H9 (cell line): ENCODE data around the gene MKRN1. TPM values are rescaled to one million over a fixed set of nuclear protein-coding genes. Genes with fewer than 3 reads are reported as not detected.

Experiments used
- DNase-seq: peaks from one replicate; pipeline ENCODE4 v3.0.0-alpha.2; 2017
- H2AFZ ChIP-seq: one replicate; pipeline ENCODE4 v1.6.1; 2013; ENCODE audit warnings: mild to moderate bottlenecking, low read length, control low read depth, moderate library complexity
- H2AK5ac ChIP-seq: 2 replicates; pipeline ENCODE4 v1.6.1; 2013; ENCODE audit warnings: low read length, control low read depth, mixed read lengths; ENCODE audit not compliant: insufficient read length
- H2BK120ac ChIP-seq: one replicate; pipeline ENCODE4 v1.6.1; 2013; ENCODE audit warnings: low read depth, mild to moderate bottlenecking, low read length, control low read depth, inconsistent platforms; ENCODE audit not compliant: poor library complexity, severe bottlenecking
- H2BK12ac ChIP-seq: 2 replicates; pipeline ENCODE4 v1.6.1; 2013; ENCODE audit warnings: low read length, control low read depth, mixed read lengths, low read depth; ENCODE audit not compliant: insufficient read length
- H2BK15ac ChIP-seq: 2 replicates; pipeline ENCODE4 v1.6.1; 2013; ENCODE audit warnings: low read depth, low read length, control low read depth
- H2BK20ac ChIP-seq: one replicate; pipeline ENCODE4 v1.6.1; 2013; ENCODE audit warnings: low read depth, mild to moderate bottlenecking, low read length, control low read depth, inconsistent platforms; ENCODE audit not compliant: poor library complexity, severe bottlenecking
- H2BK5ac ChIP-seq: 2 replicates; pipeline ENCODE4 v1.6.1; 2013; ENCODE audit warnings: low read length, control low read depth, mixed read lengths; ENCODE audit not compliant: insufficient read length
- H3K14ac ChIP-seq: 2 replicates; pipeline ENCODE4 v1.6.1; 2013; ENCODE audit warnings: low read length, control low read depth; ENCODE audit not compliant: insufficient read depth
- H3K18ac ChIP-seq: 2 replicates; pipeline ENCODE4 v1.6.1; 2013; ENCODE audit warnings: low read depth, mild to moderate bottlenecking, mixed read lengths, low read length, control low read depth; ENCODE audit not compliant: insufficient read length
- H3K23ac ChIP-seq: 2 replicates; pipeline ENCODE4 v1.6.1; 2013; ENCODE audit warnings: low read length, control low read depth, mixed read lengths, low read depth; ENCODE audit not compliant: insufficient read length
- H3K23me2 ChIP-seq: 2 replicates; pipeline ENCODE4 v1.6.1; 2013; ENCODE audit warnings: low read depth, mild to moderate bottlenecking, mixed read lengths, low read length, control low read depth; ENCODE audit not compliant: insufficient read length, poor library complexity, severe bottlenecking
- H3K27ac ChIP-seq: 2 replicates; pipeline ENCODE4 v1.5.1; 2013; ENCODE audit warnings: low read length, control low read depth, mixed read lengths, low read depth; ENCODE audit not compliant: insufficient read length
- H3K27me3 ChIP-seq: 2 replicates; pipeline ENCODE4 v1.6.1; 2013; ENCODE audit warnings: low read length, control low read depth, inconsistent platforms; ENCODE audit not compliant: insufficient read depth
- H3K4ac ChIP-seq: 2 replicates; pipeline ENCODE4 v1.6.1; 2013; ENCODE audit warnings: low read depth, mild to moderate bottlenecking, control low read depth, inconsistent platforms, low read length, moderate library complexity
- H3K4me1 ChIP-seq: 2 replicates; pipeline ENCODE4 v1.6.1; 2013; ENCODE audit warnings: low read length, control low read depth, inconsistent platforms; ENCODE audit not compliant: insufficient read depth
- H3K4me2 ChIP-seq: 2 replicates; pipeline ENCODE4 v1.6.1; 2013; ENCODE audit warnings: low read length, control low read depth, mixed read lengths; ENCODE audit not compliant: insufficient read length, insufficient read depth
- H3K56ac ChIP-seq: 2 replicates; pipeline ENCODE4 v1.6.1; 2013; ENCODE audit warnings: low read depth, mild to moderate bottlenecking, mixed read lengths, low read length, control low read depth; ENCODE audit not compliant: insufficient read length
- H3K79me1 ChIP-seq: 2 replicates; pipeline ENCODE4 v1.6.1; 2013; ENCODE audit warnings: low read depth, mild to moderate bottlenecking, moderate library complexity, low read length, control low read depth, inconsistent platforms; ENCODE audit not compliant: insufficient read depth, poor library complexity, severe bottlenecking
- H3K79me2 ChIP-seq: 2 replicates; pipeline ENCODE4 v1.6.1; 2013; ENCODE audit warnings: low read length, control low read depth, inconsistent platforms; ENCODE audit not compliant: insufficient read depth
- H3K9ac ChIP-seq: 2 replicates; pipeline ENCODE4 v1.6.1; 2013; ENCODE audit warnings: low read length, control low read depth, mixed read lengths; ENCODE audit not compliant: insufficient read length; ENCODE audit errors: extremely low read depth
- H3K9me3 ChIP-seq: one replicate; pipeline ENCODE4 v1.6.1; 2013; ENCODE audit warnings: low read depth, low read length, inconsistent platforms; ENCODE audit not compliant: control insufficient read depth
- H3T11ph ChIP-seq: one replicate; pipeline ENCODE4 v1.6.1; 2013; ENCODE audit warnings: mild to moderate bottlenecking, low read length, control low read depth, inconsistent platforms
- H4K20me1 ChIP-seq: one replicate; pipeline ENCODE4 v1.6.1; 2013; ENCODE audit not compliant: control insufficient read depth, insufficient read length, insufficient read depth
- H4K5ac ChIP-seq: 2 replicates; pipeline ENCODE4 v1.6.1; 2013; ENCODE audit warnings: low read depth, mild to moderate bottlenecking, mixed read lengths, low read length, control low read depth; ENCODE audit not compliant: insufficient read length
- H4K8ac ChIP-seq: replicated peaks from 2 replicates; pipeline ENCODE4 v1.6.1; 2013; ENCODE audit warnings: low read length, control low read depth, mixed read lengths, low read depth; ENCODE audit not compliant: insufficient read length
- H4K91ac ChIP-seq: 2 replicates; pipeline ENCODE4 v1.6.1; 2013; ENCODE audit warnings: low read depth, mild to moderate bottlenecking, moderate library complexity, mixed read lengths, low read length, control low read depth; ENCODE audit not compliant: insufficient read length
- H3K27ac Mint-ChIP-seq, 3 experiments: 2 replicates in 2 of 3; 3 replicates in 1 of 3; pipeline ENCODE4 v1.8.0; 2020 to 2021; ENCODE audit warnings: mixed read lengths in 3 of 3, mild to moderate bottlenecking in 1 of 3, moderate library complexity in 1 of 3
- H3K27me3 Mint-ChIP-seq: 2 replicates; pipeline ENCODE4 v1.8.0; 2021; ENCODE audit warnings: low read depth, mild to moderate bottlenecking, moderate library complexity, mixed read lengths
- H3K36me3 Mint-ChIP-seq, 3 experiments: 2 replicates in 2 of 3; 3 replicates in 1 of 3; pipeline ENCODE4 v1.8.0; 2020 to 2021; ENCODE audit warnings: low read depth in 3 of 3, mixed read lengths in 3 of 3; ENCODE audit not compliant: insufficient read depth in 1 of 3
- H3K4me1 Mint-ChIP-seq, 2 experiments: 2 replicates each; pipeline ENCODE4 v1.8.0; 2020; ENCODE audit warnings: mixed read lengths in 2 of 2
- H3K4me3 Mint-ChIP-seq, 2 experiments: 2 replicates in 1 of 2; 3 replicates in 1 of 2; pipeline ENCODE4 v1.8.0; 2020 to 2021; ENCODE audit warnings: mild to moderate bottlenecking in 2 of 2, mixed read lengths in 2 of 2, moderate library complexity in 1 of 2
- H3K9me3 Mint-ChIP-seq, 2 experiments: 2 replicates in 1 of 2; 3 replicates in 1 of 2; pipeline ENCODE4 v1.8.0; 2020; ENCODE audit warnings: mild to moderate bottlenecking in 2 of 2, mixed read lengths in 2 of 2, moderate library complexity in 1 of 2
- WGBS: extraction: QIAGEN DNeasy Blood & Tissue Kit; methylation state at CpG from one replicate; pipeline ENCODE4 v1.1.7; 2013; ENCODE audit warnings: missing lambda C conversion rate, low lambda C conversion rate, mixed read lengths; ENCODE audit not compliant: insufficient read length; ENCODE audit errors: extremely low coverage; 5-methylcytosine and 5-hydroxymethylcytosine counted together
- total RNA-seq: library from RNA; stranded (reverse); gene quantifications from 2 replicates; pipeline ENCODE4 v1.2.1, GENCODE V29; 2021
- TF ChIP-seq, protein P1 (sequence below): fragments of 200-600 bp; sonication (generic); conservative IDR thresholded peaks from 3 replicates; pipeline ENCODE4 v1.8.0; 2021; ENCODE audit warnings: antibody characterized with exemption, mild to moderate bottlenecking

The MKRN1 gene
- total RNA-seq, 1 experiment from 2014 or later, result 106 TPM

GRCh38 chr7:140458201-140458600, 21.1 kb downstream of the MKRN1 start:
- TF ChIP-seq, protein P1, sequence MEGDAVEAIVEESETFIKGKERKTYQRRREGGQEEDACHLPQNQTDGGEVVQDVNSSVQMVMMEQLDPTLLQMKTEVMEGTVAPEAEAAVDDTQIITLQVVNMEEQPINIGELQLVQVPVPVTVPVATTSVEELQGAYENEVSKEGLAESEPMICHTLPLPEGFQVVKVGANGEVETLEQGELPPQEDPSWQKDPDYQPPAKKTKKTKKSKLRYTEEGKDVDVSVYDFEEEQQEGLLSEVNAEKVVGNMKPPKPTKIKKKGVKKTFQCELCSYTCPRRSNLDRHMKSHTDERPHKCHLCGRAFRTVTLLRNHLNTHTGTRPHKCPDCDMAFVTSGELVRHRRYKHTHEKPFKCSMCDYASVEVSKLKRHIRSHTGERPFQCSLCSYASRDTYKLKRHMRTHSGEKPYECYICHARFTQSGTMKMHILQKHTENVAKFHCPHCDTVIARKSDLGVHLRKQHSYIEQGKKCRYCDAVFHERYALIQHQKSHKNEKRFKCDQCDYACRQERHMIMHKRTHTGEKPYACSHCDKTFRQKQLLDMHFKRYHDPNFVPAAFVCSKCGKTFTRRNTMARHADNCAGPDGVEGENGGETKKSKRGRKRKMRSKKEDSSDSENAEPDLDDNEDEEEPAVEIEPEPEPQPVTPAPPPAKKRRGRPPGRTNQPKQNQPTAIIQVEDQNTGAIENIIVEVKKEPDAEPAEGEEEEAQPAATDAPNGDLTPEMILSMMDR, result no peak
- H2AK5ac ChIP-seq, result no peak overlapping the region
- no peaks in the 10 kb centered on the region for H3K23me2 ChIP-seq
- no peak overlapping the region for H3K14ac ChIP-seq
- H2BK15ac ChIP-seq, result no peak overlapping the region
- no CpG with 5 or more reads among the region's 3 CpGs for WGBS
- H3K4me3 Mint-ChIP-seq, result no peak overlapping the region; a peak in 1 of 5 replicates
- H3K4me1 Mint-ChIP-seq, result peaks cover 59 to 60% of the 10 kb centered on the region in 2 experiments
- no peak overlapping the region for H4K8ac ChIP-seq
- no peak overlapping the region for H3K4ac ChIP-seq
- no peak overlapping the region for H2BK5ac ChIP-seq
- H3K9ac ChIP-seq, result no peak overlapping the region
- H3K36me3 Mint-ChIP-seq, result peaks cover 39 to 76% (median 72%) of the 10 kb centered on the region in 3 experiments
- no peaks in the 10 kb centered on the region for H3K9me3 Mint-ChIP-seq
- no peak overlapping the region for H4K91ac ChIP-seq
- H3K79me2 ChIP-seq, result peaks cover 4% of the 10 kb centered on the region; the same call in 1 of the 2 replicates
- H3K4me1 ChIP-seq, result peaks cover 18% of the 10 kb centered on the region
- H2BK120ac ChIP-seq, result no peak overlapping the region
- H3K79me1 ChIP-seq, result peaks cover 2% of the 10 kb centered on the region
- no peak overlapping the region for H3K4me2 ChIP-seq
- H3K27ac ChIP-seq, result no peak overlapping the region
- no peaks in the 10 kb centered on the region for H3K27me3 Mint-ChIP-seq
- H3K27me3 ChIP-seq, result no peaks in the 10 kb centered on the region
- no peak overlapping the region for H3K56ac ChIP-seq
- no peak for DNase-seq
- peak overlapping the region in 2 of 3 experiments; percentile 47 to 74; a peak in 2 of 7 replicates for H3K27ac Mint-ChIP-seq
- no peak overlapping the region for H2AFZ ChIP-seq
- H2BK12ac ChIP-seq, result no peak overlapping the region
- no peaks in the 10 kb centered on the region for H4K20me1 ChIP-seq
- no peak overlapping the region for H3T11ph ChIP-seq
- no peak overlapping the region for H4K5ac ChIP-seq
- no peak overlapping the region for H3K23ac ChIP-seq
- H3K18ac ChIP-seq, result no peak overlapping the region
- H3K9me3 ChIP-seq, result no peaks in the 10 kb centered on the region
- H2BK20ac ChIP-seq, result no peak overlapping the region
